IMR-90 (cell line): ENCODE data around the gene TSPEAR.

ENCODE experiments used
- CEBPB ChIP-seq: IDR thresholded peaks from 2 replicates; pipeline ENCODE4 v1.6.1; 2012; ENCODE audit warnings: low read depth, low read length, improper control_type of control experiment
- FOS ChIP-seq: fragments of 150-350 bp; IDR thresholded peaks from 2 replicates; pipeline ENCODE4 v1.6.1; 2016; ENCODE audit warnings: low read depth, low read length
- MXI1 ChIP-seq: IDR thresholded peaks from 2 replicates; pipeline ENCODE4 v1.6.1; 2012; ENCODE audit warnings: low read depth, mild to moderate bottlenecking, low read length, moderate library complexity, borderline replicate concordance
- POLR2A ChIP-seq: IDR thresholded peaks from 2 replicates; pipeline ENCODE4 v1.6.1; 2012; ENCODE audit warnings: mild to moderate bottlenecking, low read depth, low read length
- RAD21 ChIP-seq: IDR thresholded peaks from 2 replicates; pipeline ENCODE4 v1.6.1; 2012; ENCODE audit warnings: low read length, improper control_type of control experiment
- RCOR1 ChIP-seq: IDR thresholded peaks from 2 replicates; pipeline ENCODE4 v1.6.1; 2012; ENCODE audit warnings: mild to moderate bottlenecking, low read length, improper control_type of control experiment; ENCODE audit not compliant: insufficient replicate concordance
- RFX5 ChIP-seq: IDR thresholded peaks from 2 replicates; pipeline ENCODE4 v1.8.0; 2012; ENCODE audit warnings: low read depth, mild to moderate bottlenecking, low read length, moderate library complexity
- TF ChIP-seq, protein P1 (sequence below): conservative IDR thresholded peaks from 2 replicates; pipeline ENCODE4 v1.5.1; 2012; ENCODE audit warnings: mild to moderate bottlenecking, low read depth, low read length, improper control_type of control experiment

DNA sequence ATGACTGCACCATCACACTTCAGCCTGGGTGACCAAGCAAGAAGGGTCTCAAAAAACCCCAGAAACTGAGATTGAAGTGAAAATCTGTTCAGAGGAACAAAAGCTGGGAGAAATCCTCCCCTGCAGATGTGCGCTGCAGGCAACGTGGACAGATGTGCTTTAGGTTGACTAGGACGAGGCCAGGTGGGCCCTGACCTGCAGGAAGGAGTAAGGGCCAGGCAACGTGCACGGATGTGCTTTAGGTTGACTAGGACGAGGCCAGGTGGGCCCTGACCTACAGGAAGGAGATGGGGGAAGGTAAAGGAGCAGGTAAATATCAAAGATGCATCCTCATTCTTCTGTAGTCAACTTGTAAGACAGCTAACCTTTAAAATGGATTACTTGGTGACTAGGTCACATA lies 26.9 kb downstream of the TSPEAR start:
- TF ChIP-seq CEBPB (no peak), POLR2A (no peak), RAD21 (no peak), FOS (no peak), RCOR1 (no peak), RFX5 (no peak), MXI1 (no peak)
- TF ChIP-seq, protein P1, sequence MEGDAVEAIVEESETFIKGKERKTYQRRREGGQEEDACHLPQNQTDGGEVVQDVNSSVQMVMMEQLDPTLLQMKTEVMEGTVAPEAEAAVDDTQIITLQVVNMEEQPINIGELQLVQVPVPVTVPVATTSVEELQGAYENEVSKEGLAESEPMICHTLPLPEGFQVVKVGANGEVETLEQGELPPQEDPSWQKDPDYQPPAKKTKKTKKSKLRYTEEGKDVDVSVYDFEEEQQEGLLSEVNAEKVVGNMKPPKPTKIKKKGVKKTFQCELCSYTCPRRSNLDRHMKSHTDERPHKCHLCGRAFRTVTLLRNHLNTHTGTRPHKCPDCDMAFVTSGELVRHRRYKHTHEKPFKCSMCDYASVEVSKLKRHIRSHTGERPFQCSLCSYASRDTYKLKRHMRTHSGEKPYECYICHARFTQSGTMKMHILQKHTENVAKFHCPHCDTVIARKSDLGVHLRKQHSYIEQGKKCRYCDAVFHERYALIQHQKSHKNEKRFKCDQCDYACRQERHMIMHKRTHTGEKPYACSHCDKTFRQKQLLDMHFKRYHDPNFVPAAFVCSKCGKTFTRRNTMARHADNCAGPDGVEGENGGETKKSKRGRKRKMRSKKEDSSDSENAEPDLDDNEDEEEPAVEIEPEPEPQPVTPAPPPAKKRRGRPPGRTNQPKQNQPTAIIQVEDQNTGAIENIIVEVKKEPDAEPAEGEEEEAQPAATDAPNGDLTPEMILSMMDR, result no peak
